GM12872 (cell line): ENCODE measurements around the gene ENTPD7.
A peak's percentile ranks its signal among the peaks of the same experiment; 100 is the strongest.

Source experiments
- TF ChIP-seq, protein P1 (sequence below): IDR thresholded peaks from 3 replicates; pipeline ENCODE4 v1.5.1; 2011; ENCODE audit warnings: low read depth, mild to moderate bottlenecking, low read length, moderate library complexity; ENCODE audit not compliant: insufficient read depth

ENTPD7 gene

DNA sequence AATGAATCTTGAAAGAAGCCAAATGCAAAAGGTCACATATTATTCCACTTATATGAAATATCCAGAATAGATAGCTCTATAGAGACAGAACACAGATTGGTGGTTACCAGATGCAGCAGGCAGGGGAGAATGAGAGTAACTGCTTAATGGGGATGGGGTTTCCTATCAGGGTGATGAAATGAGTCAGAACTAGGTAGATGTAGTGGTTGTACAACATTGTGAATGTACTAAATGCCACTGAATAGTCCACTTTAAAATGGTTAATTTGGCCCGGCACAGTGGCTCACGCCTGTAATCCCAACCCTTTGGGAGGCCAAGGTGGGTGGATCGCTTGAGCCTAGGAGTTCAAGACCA, 29.7 kb upstream of the ENTPD7 start:
- TF ChIP-seq, protein P1, sequence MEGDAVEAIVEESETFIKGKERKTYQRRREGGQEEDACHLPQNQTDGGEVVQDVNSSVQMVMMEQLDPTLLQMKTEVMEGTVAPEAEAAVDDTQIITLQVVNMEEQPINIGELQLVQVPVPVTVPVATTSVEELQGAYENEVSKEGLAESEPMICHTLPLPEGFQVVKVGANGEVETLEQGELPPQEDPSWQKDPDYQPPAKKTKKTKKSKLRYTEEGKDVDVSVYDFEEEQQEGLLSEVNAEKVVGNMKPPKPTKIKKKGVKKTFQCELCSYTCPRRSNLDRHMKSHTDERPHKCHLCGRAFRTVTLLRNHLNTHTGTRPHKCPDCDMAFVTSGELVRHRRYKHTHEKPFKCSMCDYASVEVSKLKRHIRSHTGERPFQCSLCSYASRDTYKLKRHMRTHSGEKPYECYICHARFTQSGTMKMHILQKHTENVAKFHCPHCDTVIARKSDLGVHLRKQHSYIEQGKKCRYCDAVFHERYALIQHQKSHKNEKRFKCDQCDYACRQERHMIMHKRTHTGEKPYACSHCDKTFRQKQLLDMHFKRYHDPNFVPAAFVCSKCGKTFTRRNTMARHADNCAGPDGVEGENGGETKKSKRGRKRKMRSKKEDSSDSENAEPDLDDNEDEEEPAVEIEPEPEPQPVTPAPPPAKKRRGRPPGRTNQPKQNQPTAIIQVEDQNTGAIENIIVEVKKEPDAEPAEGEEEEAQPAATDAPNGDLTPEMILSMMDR: no peak

GRCh38 chr10:99630433-99630832, 28.9 kb upstream of the ENTPD7 start:
- TF ChIP-seq, protein P1: peak; percentile 43; the same call in 2 of the 3 replicates

DNA sequence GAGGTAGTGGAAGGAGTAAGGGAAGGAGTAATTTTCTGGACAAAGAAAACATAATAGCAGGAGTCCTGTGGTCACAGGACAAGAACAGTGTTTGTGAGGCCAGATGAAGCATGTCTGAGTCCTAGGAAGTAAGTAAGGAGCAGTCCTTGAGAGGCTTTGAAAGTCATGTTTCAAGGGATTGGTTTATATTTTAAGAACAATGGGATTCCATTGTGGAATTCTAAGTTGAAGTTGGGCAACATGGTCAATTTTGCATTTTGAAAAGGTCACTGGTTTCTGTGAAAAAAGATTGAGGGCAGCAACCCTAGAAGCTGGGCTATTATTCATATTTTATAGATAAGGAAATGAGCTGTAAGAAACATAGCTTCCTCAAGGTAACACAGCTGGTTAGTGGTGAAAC, 28.3 kb upstream of the ENTPD7 start:
- TF ChIP-seq, protein P1: no peak

DNA sequence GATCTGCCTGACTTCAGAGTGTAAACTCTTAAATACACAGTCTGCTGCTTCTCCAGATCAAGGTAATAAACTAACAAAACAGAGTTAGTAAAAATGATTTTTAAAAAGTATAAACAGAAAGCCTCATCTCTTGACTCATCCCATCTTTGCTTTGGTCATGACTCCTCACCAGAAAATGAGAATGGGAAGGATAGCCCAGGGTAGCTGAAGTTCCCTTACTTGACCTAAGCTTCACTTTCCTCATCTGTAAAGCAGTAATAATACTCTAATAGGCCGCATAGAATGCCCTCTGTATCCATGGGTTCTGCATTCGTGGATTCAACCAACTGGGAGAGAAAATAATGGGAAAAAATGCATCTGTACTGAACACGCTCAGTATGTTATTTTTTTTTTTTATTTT, 27.8 kb upstream of the ENTPD7 start:
- TF ChIP-seq, protein P1: no peak

DNA sequence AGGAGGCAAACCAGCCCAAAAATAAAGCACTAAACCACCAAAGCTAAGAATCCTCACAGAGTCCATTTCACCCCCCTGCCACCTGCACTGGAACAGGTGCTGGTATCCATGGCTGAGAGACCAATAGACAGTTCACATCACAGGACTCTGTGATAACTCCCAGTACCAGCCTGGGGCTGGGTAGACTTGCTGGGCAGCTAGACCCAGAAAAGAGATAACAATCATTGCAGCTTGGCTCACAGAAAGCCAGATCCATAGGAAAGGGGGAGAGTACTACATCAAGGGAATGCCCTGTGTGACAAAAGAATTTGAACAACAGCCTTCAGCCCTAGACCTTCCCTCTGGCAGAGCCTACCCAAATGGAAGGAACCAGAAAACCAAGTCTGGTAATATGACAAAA, 25.5 kb upstream of the ENTPD7 start:
- TF ChIP-seq, protein P1: no peak

DNA sequence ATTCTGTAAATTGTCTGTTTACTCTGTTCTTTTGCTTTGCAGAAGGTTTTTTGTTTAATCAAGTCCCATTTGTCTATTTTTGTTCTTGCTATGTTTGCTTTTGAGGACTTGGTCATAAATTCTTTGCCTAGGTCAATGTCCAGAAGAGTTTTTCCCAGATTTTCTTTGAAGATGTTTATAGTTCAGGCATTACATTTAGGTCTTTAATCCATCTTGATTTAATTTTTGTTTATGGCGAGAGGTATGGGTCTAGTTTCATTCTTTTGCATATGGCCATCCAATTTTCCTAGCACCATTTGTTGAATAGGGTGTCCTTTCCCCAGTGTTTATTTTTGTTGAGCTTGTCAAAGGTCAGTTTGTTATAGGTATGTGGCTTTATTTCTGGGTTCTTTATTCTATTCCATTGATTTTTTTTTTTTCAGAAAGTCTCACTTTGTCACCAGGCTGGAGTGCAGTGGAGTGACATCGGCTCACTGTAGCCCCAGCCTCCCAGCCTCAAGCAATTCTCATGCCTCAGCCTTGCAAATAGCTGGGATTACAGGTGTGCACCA, 11.6 kb upstream of the ENTPD7 start:
- TF ChIP-seq, protein P1: no peak

GRCh38 chr10:99648717-99649116, 10.6 kb upstream of the ENTPD7 start:
- TF ChIP-seq, protein P1: no peak
